Neuronal stem cell (in vitro differentiated cells): ENCODE data around the gene AP3B1.

Source experiments
- DNase-seq: peaks from one replicate; pipeline ENCODE4 v3.0.0-alpha.2; 2013; ENCODE audit warnings: low spot score
- H2AFZ ChIP-seq: one replicate; pipeline ENCODE4 v1.6.1; 2013; ENCODE audit warnings: mild to moderate bottlenecking, low read length, inconsistent platforms
- H2AK5ac ChIP-seq: 2 replicates; pipeline ENCODE4 v1.6.1; 2013; ENCODE audit warnings: low read depth, mild to moderate bottlenecking, inconsistent platforms, low read length, moderate library complexity, mixed read lengths
- H2BK120ac ChIP-seq: 2 replicates; pipeline ENCODE4 v1.6.1; 2013; ENCODE audit warnings: low read depth, mild to moderate bottlenecking, inconsistent platforms, low read length, moderate library complexity, mixed read lengths
- H2BK12ac ChIP-seq: one replicate; pipeline ENCODE4 v1.6.1; 2013; ENCODE audit warnings: low read length, inconsistent platforms
- H2BK15ac ChIP-seq: 2 replicates; pipeline ENCODE4 v1.6.1; 2013; ENCODE audit warnings: mild to moderate bottlenecking, low read length, inconsistent platforms, mixed read lengths
- H2BK5ac ChIP-seq: one replicate; pipeline ENCODE4 v1.6.1; 2013; ENCODE audit warnings: inconsistent platforms, mild to moderate bottlenecking, low read length, moderate library complexity
- H3K14ac ChIP-seq: one replicate; pipeline ENCODE4 v1.6.1; 2013; ENCODE audit warnings: low read length, inconsistent platforms
- H3K18ac ChIP-seq: 2 replicates; pipeline ENCODE4 v1.6.1; 2013; ENCODE audit warnings: low read length, inconsistent platforms
- H3K23ac ChIP-seq: 2 replicates; pipeline ENCODE4 v1.6.1; 2013; ENCODE audit warnings: low read depth, mild to moderate bottlenecking, mixed read lengths, low read length, inconsistent platforms; ENCODE audit not compliant: poor library complexity
- H3K27ac ChIP-seq: replicated peaks from 3 replicates; pipeline ENCODE4 v1.5.1; 2013; ENCODE audit warnings: low read length, inconsistent platforms
- H3K27me3 ChIP-seq, 3 experiments: 2 replicates each; pipeline ENCODE4 v1.6.1; 2013; ENCODE audit warnings: low read length in 3 of 3, mild to moderate bottlenecking in 2 of 3, inconsistent platforms in 1 of 3, low read depth in 1 of 3, mixed read lengths in 1 of 3, moderate library complexity in 1 of 3; ENCODE audit not compliant: control insufficient read depth in 3 of 3, insufficient read depth in 3 of 3
- H3K36me3 ChIP-seq, 2 donors: replicated peaks in 1 of 2; 2 replicates each; pipeline ENCODE4 v1.6.1; 2013; ENCODE audit warnings: low read length in 2 of 2; ENCODE audit not compliant: control insufficient read depth in 2 of 2, insufficient read depth in 2 of 2
- H3K4ac ChIP-seq: 2 replicates; pipeline ENCODE4 v1.6.1; 2013; ENCODE audit warnings: inconsistent platforms, mild to moderate bottlenecking, low read length, moderate library complexity
- H3K4me1 ChIP-seq, 2 donors: 1 replicate in 1 of 2; 2 replicates in 1 of 2; pipeline ENCODE4 v1.6.1; 2013; ENCODE audit warnings: low read length in 2 of 2, low read depth in 1 of 2; ENCODE audit not compliant: control insufficient read depth in 2 of 2, insufficient read depth in 1 of 2
- H3K4me2 ChIP-seq: one replicate; pipeline ENCODE4 v1.6.1; 2013; ENCODE audit warnings: mild to moderate bottlenecking, low read length, inconsistent platforms; ENCODE audit not compliant: insufficient read depth, poor library complexity, severe bottlenecking
- H3K4me3 ChIP-seq, 2 donors: 2 replicates each; pipeline ENCODE4 v1.5.1; 2013; ENCODE audit warnings: low read length in 2 of 2, mild to moderate bottlenecking in 2 of 2, inconsistent platforms in 1 of 2, moderate library complexity in 1 of 2
- H3K79me1 ChIP-seq: one replicate; pipeline ENCODE4 v1.6.1; 2013; ENCODE audit warnings: low read depth, mild to moderate bottlenecking, inconsistent platforms, low read length, moderate library complexity
- H3K9ac ChIP-seq: one replicate; pipeline ENCODE4 v1.6.1; 2013; ENCODE audit warnings: mild to moderate bottlenecking, low read depth, low read length, inconsistent platforms; ENCODE audit not compliant: poor library complexity
- H3K9me3 ChIP-seq, 2 donors: replicated peaks in 1 of 2; 2 replicates each; pipeline versions ENCODE3 to v1.6.1; 2013; ENCODE audit warnings: low read length in 2 of 2, mild to moderate bottlenecking in 2 of 2, inconsistent platforms in 1 of 2, low read depth in 1 of 2, mixed read lengths in 1 of 2, moderate library complexity in 1 of 2; ENCODE audit not compliant: control insufficient read depth in 2 of 2, insufficient read depth in 1 of 2
- H4K8ac ChIP-seq: one replicate; pipeline ENCODE4 v1.6.1; 2013; ENCODE audit warnings: low read depth, mild to moderate bottlenecking, inconsistent platforms, low read length, moderate library complexity
- H4K91ac ChIP-seq: one replicate; pipeline ENCODE4 v1.6.1; 2013; ENCODE audit warnings: low read length, low read depth, mild to moderate bottlenecking, inconsistent platforms; ENCODE audit not compliant: poor library complexity
- WGBS, 2 donors: extraction: QIAGEN DNeasy Blood & Tissue Kit; methylation state at CpG; one replicate each; pipeline ENCODE4 v1.1.7; 2013; ENCODE audit warnings: missing lambda C conversion rate in 2 of 2, mixed read lengths in 1 of 2; ENCODE audit not compliant: insufficient read length in 2 of 2, insufficient replicate concordance in 1 of 2; ENCODE audit errors: extremely low coverage in 2 of 2; 5-methylcytosine and 5-hydroxymethylcytosine counted together

The AP3B1 gene

GRCh38 chr5:78151594-78152271 is 142.8 kb downstream of the AP3B1 start:
- no peak overlapping the region for H4K91ac ChIP-seq
- no peak overlapping the region for H2BK5ac ChIP-seq
- H4K8ac ChIP-seq = no peak overlapping the region
- no peaks in the 10 kb centered on the region for H3K27me3 ChIP-seq
- no peaks in the 10 kb centered on the region for H3K4me1 ChIP-seq
- WGBS, 2 donors = 94% methylated on average over 1 of the region's 3 CpGs; no CpG with 5 or more reads in 1 of the 2 donors
- H3K9ac ChIP-seq = no peak overlapping the region
- H3K4me3 ChIP-seq = no peak overlapping the region
- no peak overlapping the region for H3K18ac ChIP-seq
- no peak overlapping the region for H3K4ac ChIP-seq
- H3K79me1 ChIP-seq = no peaks in the 10 kb centered on the region
- no peak overlapping the region for H3K14ac ChIP-seq
- no peak overlapping the region for H2BK15ac ChIP-seq
- H3K4me2 ChIP-seq = no peak overlapping the region
- no peak overlapping the region for H2BK12ac ChIP-seq
- H2AK5ac ChIP-seq = no peak overlapping the region
- H3K36me3 ChIP-seq = peaks cover 3 to 89% of the 10 kb centered on the region in 2 donors
- no peak for DNase-seq
- no peak overlapping the region for H2AFZ ChIP-seq
- no peak overlapping the region for H3K27ac ChIP-seq
- H3K23ac ChIP-seq = no peak overlapping the region
- H3K9me3 ChIP-seq = peaks cover 0 to 30% of the 10 kb centered on the region in 2 donors
- H2BK120ac ChIP-seq = no peak overlapping the region

GRCh38 chr5:78137290-78137689 is 157.2 kb downstream of the AP3B1 start:
- H3K18ac ChIP-seq = no peak overlapping the region
- no peak overlapping the region for H2BK15ac ChIP-seq
- H3K4ac ChIP-seq = no peak overlapping the region
- H2AK5ac ChIP-seq = no peak overlapping the region
- H2BK12ac ChIP-seq = no peak overlapping the region
- no peak overlapping the region for H3K23ac ChIP-seq
- no peak overlapping the region for H3K4me3 ChIP-seq
- H3K36me3 ChIP-seq = peaks cover 0 to 88% of the 10 kb centered on the region in 2 donors
- H3K14ac ChIP-seq = no peak overlapping the region
- H3K9ac ChIP-seq = no peak overlapping the region
- H2BK5ac ChIP-seq = no peak overlapping the region
- H3K79me1 ChIP-seq = no peaks in the 10 kb centered on the region
- H3K4me2 ChIP-seq = no peak overlapping the region
- H3K4me1 ChIP-seq = no peaks in the 10 kb centered on the region
- H3K9me3 ChIP-seq = no peaks in the 10 kb centered on the region
- no peak for DNase-seq
- H2AFZ ChIP-seq = no peak overlapping the region
- H4K91ac ChIP-seq = no peak overlapping the region
- no CpG with 5 or more reads among the region's 1 CpG for WGBS, 2 donors
- H3K27me3 ChIP-seq = no peaks in the 10 kb centered on the region
- H2BK120ac ChIP-seq = no peak overlapping the region
- no peak overlapping the region for H4K8ac ChIP-seq
- H3K27ac ChIP-seq = no peak overlapping the region

GRCh38 chr5:78133423-78133822 is 161.1 kb downstream of the AP3B1 start:
- DNase-seq = no peak
- no peak overlapping the region for H3K27ac ChIP-seq
- no peak overlapping the region for H2BK5ac ChIP-seq
- H3K79me1 ChIP-seq = no peaks in the 10 kb centered on the region
- H3K18ac ChIP-seq = no peak overlapping the region
- no peak overlapping the region for H2AK5ac ChIP-seq
- H2BK15ac ChIP-seq = no peak overlapping the region
- no peak overlapping the region for H2AFZ ChIP-seq
- peaks cover 0 to 67% of the 10 kb centered on the region in 2 donors for H3K36me3 ChIP-seq
- H3K9ac ChIP-seq = no peak overlapping the region
- no peak overlapping the region for H3K4me2 ChIP-seq
- no CpG with 5 or more reads among the region's 1 CpG for WGBS, 2 donors
- no peak overlapping the region for H3K4ac ChIP-seq
- H3K9me3 ChIP-seq = no peaks in the 10 kb centered on the region
- H4K8ac ChIP-seq = no peak overlapping the region
- H3K27me3 ChIP-seq = no peaks in the 10 kb centered on the region
- no peak overlapping the region for H2BK120ac ChIP-seq
- H3K4me3 ChIP-seq = no peak overlapping the region
- no peaks in the 10 kb centered on the region for H3K4me1 ChIP-seq
- H2BK12ac ChIP-seq = no peak overlapping the region
- no peak overlapping the region for H4K91ac ChIP-seq
- no peak overlapping the region for H3K23ac ChIP-seq
- no peak overlapping the region for H3K14ac ChIP-seq

GRCh38 chr5:78132507-78132906 is 162.0 kb downstream of the AP3B1 start:
- no peak overlapping the region for H4K8ac ChIP-seq
- DNase-seq = no peak
- H3K79me1 ChIP-seq = no peaks in the 10 kb centered on the region
- H3K18ac ChIP-seq = no peak overlapping the region
- H2BK5ac ChIP-seq = no peak overlapping the region
- no peaks in the 10 kb centered on the region for H3K4me1 ChIP-seq
- WGBS, 2 donors = no CpG with 5 or more reads among the region's 2 CpGs
- H2BK12ac ChIP-seq = no peak overlapping the region
- H3K4ac ChIP-seq = no peak overlapping the region
- no peak overlapping the region for H3K9ac ChIP-seq
- no peak overlapping the region for H2AK5ac ChIP-seq
- no peak overlapping the region for H2AFZ ChIP-seq
- no peak overlapping the region for H4K91ac ChIP-seq
- H3K36me3 ChIP-seq = peaks cover 0 to 67% of the 10 kb centered on the region in 2 donors
- no peaks in the 10 kb centered on the region for H3K27me3 ChIP-seq
- no peak overlapping the region for H3K23ac ChIP-seq
- no peaks in the 10 kb centered on the region for H3K9me3 ChIP-seq
- H2BK120ac ChIP-seq = no peak overlapping the region
- no peak overlapping the region for H3K27ac ChIP-seq
- no peak overlapping the region for H3K4me3 ChIP-seq
- no peak overlapping the region for H2BK15ac ChIP-seq
- H3K14ac ChIP-seq = no peak overlapping the region
- H3K4me2 ChIP-seq = no peak overlapping the region
